Endothelial cell (in vitro differentiated cells): ENCODE results near the gene CYBRD1. TPM values are rescaled to one million over a fixed set of nuclear protein-coding genes. Genes with fewer than 3 reads are reported as not detected.

Experiments
- DNase-seq: peaks from one replicate; pipeline ENCODE4 v3.0.0; 2021; ENCODE audit warnings: low spot score
- H3K27ac Mint-ChIP-seq: one replicate; pipeline ENCODE4 v1.8.0; 2021; ENCODE audit warnings: mixed read lengths, inconsistent platforms; ENCODE audit not compliant: unreplicated experiment
- H3K27me3 Mint-ChIP-seq: one replicate; pipeline ENCODE4 v1.8.0; 2021; ENCODE audit warnings: mild to moderate bottlenecking, moderate library complexity, mixed read lengths, inconsistent platforms; ENCODE audit not compliant: unreplicated experiment
- H3K36me3 Mint-ChIP-seq: one replicate; pipeline ENCODE4 v1.8.0; 2021; ENCODE audit warnings: mild to moderate bottlenecking, low read depth, mixed read lengths, inconsistent platforms; ENCODE audit not compliant: unreplicated experiment
- H3K4me1 Mint-ChIP-seq: one replicate; pipeline ENCODE4 v1.8.0; 2021; ENCODE audit warnings: mild to moderate bottlenecking, mixed read lengths, inconsistent platforms; ENCODE audit not compliant: unreplicated experiment
- H3K4me3 Mint-ChIP-seq: one replicate; pipeline ENCODE4 v1.8.0; 2021; ENCODE audit warnings: mild to moderate bottlenecking, mixed read lengths, inconsistent platforms; ENCODE audit not compliant: unreplicated experiment
- H3K9me3 Mint-ChIP-seq: one replicate; pipeline ENCODE4 v1.8.0; 2021; ENCODE audit warnings: mixed read lengths, inconsistent platforms; ENCODE audit not compliant: unreplicated experiment
- CTCF ChIP-seq: fragments of 200-600 bp; sonication (generic); IDR thresholded peaks from one replicate; pipeline ENCODE4 v1.5.0; 2021; ENCODE audit warnings: antibody characterized with exemption; ENCODE audit not compliant: unreplicated experiment
- long read RNA-seq: library from polyadenylated mRNA; unstranded; transcript quantifications from one replicate; pipeline ENCODE4 v2.0.0, GENCODE V29; 2020; ENCODE audit not compliant: unreplicated experiment
- total RNA-seq: library from RNA; stranded (reverse); fragmentation: NEBNext Ultra II Directional; extraction: Animal tissue kit (Norgen Biotek cat#: 25700); gene quantifications from one replicate; pipeline ENCODE4 v1.2.1, GENCODE V29; 2021; ENCODE audit not compliant: unreplicated experiment

The CYBRD1 gene
- total RNA-seq: 10.1 TPM
- long read RNA-seq, full-length matches to known transcripts: 2 of 2 reads
- long read RNA-seq, partial matches to known transcripts: 0 of 2 reads
- long read RNA-seq, other reads (novel, unspliced or antisense): 0 of 2 reads

DNA sequence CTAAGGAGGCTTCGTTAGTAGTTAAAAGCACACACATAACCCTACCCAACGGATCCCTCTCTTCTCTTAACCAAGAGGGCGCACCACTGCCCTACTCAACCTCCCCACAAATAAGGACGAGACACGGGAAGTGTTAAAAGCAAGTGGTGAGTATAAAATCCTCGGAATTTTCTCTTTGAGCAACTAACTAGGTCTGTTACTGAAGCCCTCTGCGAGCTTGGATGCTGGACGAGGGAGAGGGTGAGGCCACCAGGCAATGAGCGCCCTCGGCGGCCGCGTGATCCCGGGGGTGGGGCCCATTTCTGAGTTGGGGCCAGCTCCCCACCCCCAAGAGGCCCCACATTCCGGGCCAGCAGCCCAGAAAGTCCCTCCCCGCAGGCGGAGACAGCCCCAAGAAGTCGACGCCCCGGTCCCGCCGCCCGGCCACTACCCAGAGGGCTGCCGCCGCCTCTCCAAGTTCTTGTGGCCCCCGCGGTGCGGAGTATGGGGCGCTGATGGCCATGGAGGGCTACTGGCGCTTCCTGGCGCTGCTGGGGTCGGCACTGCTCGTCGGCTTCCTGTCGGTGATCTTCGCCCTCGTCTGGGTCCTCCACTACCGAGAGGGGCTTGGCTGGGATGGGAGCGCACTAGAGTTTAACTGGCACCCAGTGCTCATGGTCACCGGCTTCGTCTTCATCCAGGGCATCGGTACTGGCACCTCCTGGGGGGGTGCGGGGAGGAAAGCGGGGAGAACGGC is at the start of gene CYBRD1:
CYBRD1 (plus strand) TSS at position 423 of the 736 bp plus-strand sequence; CDS start at position 495, 72 bp downstream.
- DNase-seq: no peak
- Mint-ChIP-seq H3K27me3 (no peaks in the 10 kb centered on the region), H3K36me3 (peaks cover 3% of the 10 kb centered on the region), H3K4me1 (peaks cover 3% of the 10 kb centered on the region), H3K27ac (peak within 1 kb of the TSS; percentile 31), H3K9me3 (no peaks in the 10 kb centered on the region), H3K4me3 (peak within 1 kb of the TSS; percentile 94)
- no peak for TF ChIP-seq CTCF

- Mint-ChIP-seq H3K27ac (no peak overlapping the region), H3K4me1 (peaks cover 3% of the 10 kb centered on the region), H3K27me3 (no peaks in the 10 kb centered on the region), H3K36me3 (peaks cover under 1% of the 10 kb centered on the region), H3K9me3 (no peaks in the 10 kb centered on the region), H3K4me3 (no peak overlapping the region)
- DNase-seq: no peak
- TF ChIP-seq CTCF: no peak
Measured at GRCh38 chr2:171475979-171476378, 46.3 kb upstream of the CYBRD1 start.

DNA sequence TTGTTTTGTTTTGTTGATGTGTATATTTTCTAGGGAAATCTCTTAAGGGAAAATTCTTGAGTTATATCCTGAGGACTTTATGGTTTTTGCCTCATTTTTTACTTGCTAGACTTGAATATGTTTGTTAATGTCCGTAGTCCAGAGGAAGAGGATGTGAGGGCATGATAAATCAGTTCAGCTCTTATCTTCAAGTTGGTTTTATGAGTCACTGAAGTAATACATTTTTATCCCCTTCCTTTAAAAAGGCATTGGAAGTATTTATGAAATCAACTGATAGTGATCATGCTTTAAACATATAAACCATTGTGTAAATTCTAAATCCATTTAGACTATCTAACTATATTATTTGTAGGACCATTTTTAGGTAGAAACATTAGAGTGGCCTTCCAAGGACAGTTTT is 43.9 kb upstream of the CYBRD1 start:
- TF ChIP-seq CTCF: no peak
- Mint-ChIP-seq H3K4me1 (peaks cover 3% of the 10 kb centered on the region), H3K4me3 (no peak overlapping the region), H3K27me3 (no peaks in the 10 kb centered on the region), H3K27ac (no peak overlapping the region), H3K9me3 (no peaks in the 10 kb centered on the region), H3K36me3 (no peaks in the 10 kb centered on the region)
- no peak for DNase-seq

DNA sequence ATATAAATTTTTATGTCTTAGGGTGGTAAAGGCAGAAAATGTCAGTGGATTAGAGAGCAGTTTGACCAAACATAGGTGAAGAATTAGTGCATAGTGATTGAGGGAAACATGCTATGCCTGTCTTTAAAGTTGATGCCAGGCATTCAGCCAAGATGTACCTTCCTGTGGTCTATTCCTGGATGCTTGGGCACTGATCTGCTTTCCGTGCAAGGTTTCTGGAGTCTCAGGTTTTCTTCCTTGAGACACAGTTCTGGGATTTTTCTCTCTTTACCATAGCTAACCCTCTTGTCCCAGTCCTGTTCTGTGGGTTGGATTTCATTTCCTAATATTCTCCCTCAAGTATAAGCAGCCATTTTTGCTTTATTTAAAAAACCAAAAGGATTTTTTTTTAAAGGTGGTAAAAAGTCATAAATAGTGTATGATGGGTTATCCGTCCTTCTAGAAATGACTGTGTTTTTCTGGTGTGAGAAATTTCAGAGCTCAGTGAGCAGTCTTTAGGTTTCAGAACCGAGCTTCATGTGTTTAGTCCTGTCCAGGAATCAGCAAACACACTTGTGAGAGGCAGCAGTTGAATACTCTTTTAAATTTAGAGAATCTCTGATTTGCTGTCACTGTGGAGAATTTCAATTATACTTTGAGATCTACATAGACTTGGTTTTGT is 43.0 kb upstream of the CYBRD1 start:
- Mint-ChIP-seq H3K36me3 (no peaks in the 10 kb centered on the region), H3K4me3 (no peak overlapping the region), H3K27me3 (no peaks in the 10 kb centered on the region), H3K9me3 (no peaks in the 10 kb centered on the region), H3K4me1 (peaks cover 2% of the 10 kb centered on the region), H3K27ac (no peak overlapping the region)
- TF ChIP-seq CTCF: no peak
- no peak for DNase-seq

GRCh38 chr2:171480908-171481307 is 41.4 kb upstream of the CYBRD1 start:
- Mint-ChIP-seq H3K9me3 (no peaks in the 10 kb centered on the region), H3K36me3 (no peaks in the 10 kb centered on the region), H3K4me3 (no peak overlapping the region), H3K4me1 (no peaks in the 10 kb centered on the region), H3K27me3 (no peaks in the 10 kb centered on the region), H3K27ac (no peak overlapping the region)
- DNase-seq: no peak
- TF ChIP-seq CTCF: no peak
